Stimulated activated CD4-positive, alpha-beta T cell treated with anti-CD3 and anti-CD28 coated beads, Interleukin-4, amount 100 ng/mL, for 24 hours (primary cell): ENCODE measurements around the gene DCST2.

Experiments used
- DNase-seq: peaks from one replicate; pipeline ENCODE4 v3.0.0-alpha.2; 2020

Gene DCST2

GRCh38 chr1:155069551-155070157 lies 36.1 kb upstream of the DCST2 start:
- no peak for DNase-seq

GRCh38 chr1:155068599-155068998 lies 35.0 kb upstream of the DCST2 start:
- no peak for DNase-seq

GRCh38 chr1:155066777-155067176 lies 33.2 kb upstream of the DCST2 start:
- DNase-seq: no peak

GRCh38 chr1:155064832-155065429 lies 31.4 kb upstream of the DCST2 start:
- DNase-seq: no peak

GRCh38 chr1:155064111-155064831 lies 30.7 kb upstream of the DCST2 start:
- DNase-seq: no peak

GRCh38 chr1:155063550-155064110 lies 30.0 kb upstream of the DCST2 start, which contains the start of gene EFNA4:
Gene EFNA4, plus strand, starts transcription at chr1:155063740. Its CDS starts 84 bp downstream, at chr1:155063824.
- DNase-seq: peak; percentile 86

- DNase-seq: peak; percentile 77
These were observed 29.3 kb upstream of the DCST2 start for GRCh38 chr1:155062702-155063411.

GRCh38 chr1:155062151-155062686 lies 28.6 kb upstream of the DCST2 start:
- DNase-seq: no peak

- DNase-seq: peak; percentile 95
These were observed 28.0 kb upstream of the DCST2 start for GRCh38 chr1:155061381-155062150.

- DNase-seq: no peak
These were observed 27.2 kb upstream of the DCST2 start for GRCh38 chr1:155060736-155061135.

GRCh38 chr1:155057788-155058211 lies 24.2 kb upstream of the DCST2 start:
- no peak for DNase-seq

- DNase-seq: no peak
These were observed 23.5 kb upstream of the DCST2 start for GRCh38 chr1:155057104-155057503.

- no peak for DNase-seq
These were observed 20.0 kb upstream of the DCST2 start for GRCh38 chr1:155053531-155054105.

GRCh38 chr1:155052439-155053395 lies 19.1 kb upstream of the DCST2 start:
- DNase-seq: peak; percentile 22

- peak; percentile 48 for DNase-seq
These were observed 18.3 kb upstream of the DCST2 start for GRCh38 chr1:155051777-155052398.

- DNase-seq: no peak
These were observed 17.8 kb upstream of the DCST2 start for GRCh38 chr1:155051342-155051776.

GRCh38 chr1:155050560-155051341 lies 17.2 kb upstream of the DCST2 start, which contains the start of gene ADAM15:
Gene ADAM15, plus strand, starts transcription at chr1:155051316. Its CDS starts 71 bp downstream, at chr1:155051387.
- peak; percentile 81 for DNase-seq

GRCh38 chr1:155049651-155050559 lies 16.3 kb upstream of the DCST2 start:
- DNase-seq: no peak
